GM19025 (cell line): ENCODE measurements around the gene CTSZ.
A peak's percentile ranks its signal among the peaks of the same experiment; 100 is the strongest.
"Not testable (repeated sequence)": the region's sequence is repeated elsewhere in the genome, so short reads cannot be mapped to it uniquely, and the experiment has no call there.

Source experiments
- ATAC-seq: cut with Tn5 transposase; IDR thresholded peaks from one replicate; pipeline ENCODE4 v1.9.1; 2021; ENCODE audit warnings: mild to moderate bottlenecking, low read depth, moderate library complexity; ENCODE audit not compliant: unreplicated experiment

Gene CTSZ

GRCh38 chr20:59014680-59015389 is 7.8 kb upstream of the CTSZ start:
- no peak for ATAC-seq

- ATAC-seq: no peak
These were observed 7.0 kb upstream of the CTSZ start for GRCh38 chr20:59013959-59014608.

GRCh38 chr20:59013031-59013951 is 6.2 kb upstream of the CTSZ start:
- ATAC-seq: no peak

- not testable (repeated sequence) for ATAC-seq
These were observed 4.8 kb upstream of the CTSZ start for GRCh38 chr20:59011874-59012157.

- no peak for ATAC-seq
These were observed 4.2 kb upstream of the CTSZ start for GRCh38 chr20:59010995-59011873.

GRCh38 chr20:59010321-59010994 is 3.4 kb upstream of the CTSZ start:
- ATAC-seq: no peak

GRCh38 chr20:59008715-59009336 is 1.8 kb upstream of the CTSZ start:
- ATAC-seq: no peak

GRCh38 chr20:59007665-59008511 is 834 bp upstream of the CTSZ start:
- ATAC-seq: no peak

GRCh38 chr20:59006167-59006863 is 739 bp downstream of the CTSZ start:
- ATAC-seq: no peak

- ATAC-seq: no peak
These were observed 1.4 kb downstream of the CTSZ start for GRCh38 chr20:59005523-59006166.

GRCh38 chr20:59004763-59005522 is 2.1 kb downstream of the CTSZ start:
- ATAC-seq: peak; percentile 54

- no peak for ATAC-seq
These were observed 2.6 kb downstream of the CTSZ start for GRCh38 chr20:59004493-59004762.

GRCh38 chr20:59003836-59004492 is 3.1 kb downstream of the CTSZ start:
- ATAC-seq: no peak

- no peak for ATAC-seq
These were observed 4.1 kb downstream of the CTSZ start for GRCh38 chr20:59002874-59003399.

- no peak for ATAC-seq
These were observed 4.7 kb downstream of the CTSZ start for GRCh38 chr20:59002388-59002787.

GRCh38 chr20:59001449-59002171 is 5.4 kb downstream of the CTSZ start:
- ATAC-seq: no peak
